Measurements from ENCODE around the gene EPS8L2.

DNA sequence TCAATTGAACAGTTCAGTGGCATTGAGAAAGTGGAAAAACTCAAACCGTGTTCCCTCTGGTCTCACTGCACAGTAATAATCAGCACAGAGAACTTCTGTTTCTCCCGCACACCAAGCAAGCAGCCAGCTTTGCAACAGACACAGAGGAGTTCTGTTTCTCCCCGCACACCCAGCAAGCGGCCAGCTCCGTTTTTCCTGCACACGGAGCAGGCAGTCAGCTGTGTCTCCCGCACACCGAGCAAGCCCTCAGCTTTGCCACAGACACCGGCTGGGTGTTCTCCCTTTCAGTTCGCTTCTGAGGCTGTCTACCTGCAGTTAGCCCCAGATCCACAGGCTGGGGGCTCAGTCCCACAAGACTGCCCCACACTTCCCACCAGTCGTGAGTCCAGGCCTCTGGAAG is 31.3 kb downstream of the EPS8L2 start:
- TF ChIP-seq, protein P1, sequence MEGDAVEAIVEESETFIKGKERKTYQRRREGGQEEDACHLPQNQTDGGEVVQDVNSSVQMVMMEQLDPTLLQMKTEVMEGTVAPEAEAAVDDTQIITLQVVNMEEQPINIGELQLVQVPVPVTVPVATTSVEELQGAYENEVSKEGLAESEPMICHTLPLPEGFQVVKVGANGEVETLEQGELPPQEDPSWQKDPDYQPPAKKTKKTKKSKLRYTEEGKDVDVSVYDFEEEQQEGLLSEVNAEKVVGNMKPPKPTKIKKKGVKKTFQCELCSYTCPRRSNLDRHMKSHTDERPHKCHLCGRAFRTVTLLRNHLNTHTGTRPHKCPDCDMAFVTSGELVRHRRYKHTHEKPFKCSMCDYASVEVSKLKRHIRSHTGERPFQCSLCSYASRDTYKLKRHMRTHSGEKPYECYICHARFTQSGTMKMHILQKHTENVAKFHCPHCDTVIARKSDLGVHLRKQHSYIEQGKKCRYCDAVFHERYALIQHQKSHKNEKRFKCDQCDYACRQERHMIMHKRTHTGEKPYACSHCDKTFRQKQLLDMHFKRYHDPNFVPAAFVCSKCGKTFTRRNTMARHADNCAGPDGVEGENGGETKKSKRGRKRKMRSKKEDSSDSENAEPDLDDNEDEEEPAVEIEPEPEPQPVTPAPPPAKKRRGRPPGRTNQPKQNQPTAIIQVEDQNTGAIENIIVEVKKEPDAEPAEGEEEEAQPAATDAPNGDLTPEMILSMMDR (IDR thresholded peaks at IDR 0.05; ENCODE audit: low read depth, low read length): no peak
- TF ChIP-seq EZH2phosphoT487 (IDR thresholded peaks at IDR 0.05; ENCODE audit: low read depth): no peak

All from OCI-LY3 (cell line).